ENCODE results near the gene LGALS1. TPM values are rescaled to one million over a fixed set of nuclear protein-coding genes. Genes with fewer than 3 reads are reported as not detected.
"Not testable (repeated sequence)": the region's sequence is repeated elsewhere in the genome, so short reads cannot be mapped to it uniquely, and the experiment has no call there.

LGALS1 gene
- total RNA-seq, 1 experiment from 2014 or later, result 32.8 TPM

- no peak overlapping the region for H2BK15ac ChIP-seq (ENCODE audit: low read depth, low read length)
- Mint-ChIP-seq H3K4me1 (peaks cover 14 to 17% of the 10 kb centered on the region in 2 experiments), H3K9me3 (no peaks in the 10 kb centered on the region; a peak in 1 of 5 replicates), H3K36me3 (ENCODE audit: insufficient read depth in 1 of 3, low read depth in 3 of 3) (peaks cover 10 to 38% (median 34%) of the 10 kb centered on the region in 3 experiments; a peak in 6 of 7 replicates), H3K4me3 (no peak overlapping the region), H3K27me3 (ENCODE audit: low read depth) (no peaks in the 10 kb centered on the region), H3K27ac (no peak overlapping the region)
- H3K18ac ChIP-seq (ENCODE audit: insufficient read length, low read depth, low read length), result no peak overlapping the region
- H3K23ac ChIP-seq (ENCODE audit: insufficient read length, low read depth, low read length), result no peak overlapping the region
- H2BK120ac ChIP-seq (ENCODE audit: low read depth, low read length, poor library complexity, severe bottlenecking), result no peak overlapping the region
- no peak for DNase-seq
- no peak overlapping the region for H2BK5ac ChIP-seq (ENCODE audit: insufficient read length, low read length)
- no peak overlapping the region for H3K14ac ChIP-seq (ENCODE audit: insufficient read depth, low read length)
- H3K79me1 ChIP-seq (ENCODE audit: insufficient read depth, low read depth, low read length, poor library complexity, severe bottlenecking), result peaks cover 1% of the 10 kb centered on the region
- no peak overlapping the region for H2BK20ac ChIP-seq (ENCODE audit: low read depth, low read length, poor library complexity, severe bottlenecking)
- no peak overlapping the region for H4K5ac ChIP-seq (ENCODE audit: insufficient read length, low read depth, low read length)
- TF ChIP-seq CTCF (conservative IDR thresholded peaks at IDR 0.05), result no peak
- H3K9ac ChIP-seq (ENCODE audit: extremely low read depth, insufficient read length, low read length), result no peak overlapping the region
- no peaks in the 10 kb centered on the region for H4K20me1 ChIP-seq (ENCODE audit: control insufficient read depth, insufficient read depth, insufficient read length)
- no peaks in the 10 kb centered on the region for H3K9me3 ChIP-seq (ENCODE audit: control insufficient read depth, low read depth, low read length)
- no peak overlapping the region for H3K4me2 ChIP-seq (ENCODE audit: insufficient read depth, insufficient read length, low read length)
- no peak overlapping the region for H3K27ac ChIP-seq (ENCODE audit: insufficient read length, low read depth, low read length)
- H2AK5ac ChIP-seq (ENCODE audit: insufficient read length, low read length), result no peak overlapping the region
- H4K8ac ChIP-seq (replicated peaks; ENCODE audit: insufficient read length, low read depth, low read length), result no peak overlapping the region
- peaks cover 11% of the 10 kb centered on the region; the same call in 1 of the 2 replicates for H3K79me2 ChIP-seq (ENCODE audit: insufficient read depth, low read length)
- H3K4me1 ChIP-seq (ENCODE audit: insufficient read depth, low read length), result peaks cover 2% of the 10 kb centered on the region; the same call in 1 of the 2 replicates
- H3T11ph ChIP-seq (ENCODE audit: low read length), result no peak overlapping the region
- WGBS (ENCODE audit: extremely low coverage, insufficient read length, low lambda C conversion rate), result no CpG with 5 or more reads among the region's 17 CpGs
- no peak overlapping the region for H2BK12ac ChIP-seq (ENCODE audit: insufficient read length, low read depth, low read length)
- no peak overlapping the region for H2AFZ ChIP-seq (ENCODE audit: low read length)
- no peak overlapping the region for H3K4ac ChIP-seq (ENCODE audit: low read depth, low read length)
- H3K23me2 ChIP-seq (ENCODE audit: insufficient read length, low read depth, low read length, poor library complexity, severe bottlenecking), result peaks cover 7% of the 10 kb centered on the region
- no peak overlapping the region for H3K56ac ChIP-seq (ENCODE audit: insufficient read length, low read depth, low read length)
- H3K27me3 ChIP-seq (ENCODE audit: insufficient read depth, low read length), result no peaks in the 10 kb centered on the region
- no peak overlapping the region for H4K91ac ChIP-seq (ENCODE audit: insufficient read length, low read depth, low read length)
These were observed 20.2 kb upstream of the LGALS1 start for GRCh38 chr22:37655252-37655563.

GRCh38 chr22:37656583-37656982, 18.9 kb upstream of the LGALS1 start:
- H3K14ac ChIP-seq (ENCODE audit: insufficient read depth, low read length); H3K4me3 Mint-ChIP-seq; H3K27me3 ChIP-seq (ENCODE audit: insufficient read depth, low read length); H2BK20ac ChIP-seq (ENCODE audit: low read depth, low read length, poor library complexity, severe bottlenecking); H3K4me2 ChIP-seq (ENCODE audit: insufficient read depth, insufficient read length, low read length); H4K8ac ChIP-seq (replicated peaks; ENCODE audit: insufficient read length, low read depth, low read length); H3T11ph ChIP-seq (ENCODE audit: low read length); H2BK5ac ChIP-seq (ENCODE audit: insufficient read length, low read length); H3K27me3 Mint-ChIP-seq (ENCODE audit: low read depth); H3K79me1 ChIP-seq (ENCODE audit: insufficient read depth, low read depth, low read length, poor library complexity, severe bottlenecking); H3K9me3 ChIP-seq (ENCODE audit: control insufficient read depth, low read depth, low read length); H3K27ac ChIP-seq (ENCODE audit: insufficient read length, low read depth, low read length); H4K91ac ChIP-seq (ENCODE audit: insufficient read length, low read depth, low read length); H3K4ac ChIP-seq (ENCODE audit: low read depth, low read length); H4K5ac ChIP-seq (ENCODE audit: insufficient read length, low read depth, low read length); H3K23me2 ChIP-seq (ENCODE audit: insufficient read length, low read depth, low read length, poor library complexity, severe bottlenecking); H2BK15ac ChIP-seq (ENCODE audit: low read depth, low read length); H3K9me3 Mint-ChIP-seq; H3K18ac ChIP-seq (ENCODE audit: insufficient read length, low read depth, low read length); H3K23ac ChIP-seq (ENCODE audit: insufficient read length, low read depth, low read length); H2AK5ac ChIP-seq (ENCODE audit: insufficient read length, low read length); H2BK120ac ChIP-seq (ENCODE audit: low read depth, low read length, poor library complexity, severe bottlenecking); H4K20me1 ChIP-seq (ENCODE audit: control insufficient read depth, insufficient read depth, insufficient read length); DNase-seq; H3K56ac ChIP-seq (ENCODE audit: insufficient read length, low read depth, low read length); H2BK12ac ChIP-seq (ENCODE audit: insufficient read length, low read depth, low read length); H2AFZ ChIP-seq (ENCODE audit: low read length); H3K4me1 ChIP-seq (ENCODE audit: insufficient read depth, low read length); H3K9ac ChIP-seq (ENCODE audit: extremely low read depth, insufficient read length, low read length): not testable (repeated sequence)
- peaks cover 20% of the 10 kb centered on the region; the same call in 1 of the 2 replicates for H3K79me2 ChIP-seq (ENCODE audit: insufficient read depth, low read length)
- Mint-ChIP-seq H3K27ac (peak overlapping the region in 1 of 3 experiments; percentile 47; a peak in 1 of 7 replicates), H3K36me3 (ENCODE audit: insufficient read depth in 1 of 3, low read depth in 3 of 3) (peaks cover 6 to 30% (median 28%) of the 10 kb centered on the region in 3 experiments; a peak in 6 of 7 replicates), H3K4me1 (peaks cover 22 to 23% of the 10 kb centered on the region in 2 experiments)
- WGBS (ENCODE audit: extremely low coverage, insufficient read length, low lambda C conversion rate), result no CpG with 5 or more reads among the region's 4 CpGs
